SU-DHL-6 (cell line): Measurements from ENCODE around the gene TEX35.

Experiments
- EZH2phosphoT487 ChIP-seq: fragments of 200-600 bp; sonication (generic), shearing (Covaris generic); conservative IDR thresholded peaks from 2 replicates; pipeline ENCODE4 v1.6.1; 2018; ENCODE audit warnings: mild to moderate bottlenecking, antibody characterized with exemption, low read length, moderate library complexity, mixed read lengths
- TF ChIP-seq, protein P1 (sequence below): fragments of 200-600 bp; sonication (generic); IDR thresholded peaks from one replicate; pipeline ENCODE4 v1.5.1; 2017; ENCODE audit warnings: antibody characterized with exemption, mild to moderate bottlenecking, low read length, moderate library complexity; ENCODE audit not compliant: insufficient read depth, poor library complexity, severe bottlenecking

- TF ChIP-seq, protein P1, sequence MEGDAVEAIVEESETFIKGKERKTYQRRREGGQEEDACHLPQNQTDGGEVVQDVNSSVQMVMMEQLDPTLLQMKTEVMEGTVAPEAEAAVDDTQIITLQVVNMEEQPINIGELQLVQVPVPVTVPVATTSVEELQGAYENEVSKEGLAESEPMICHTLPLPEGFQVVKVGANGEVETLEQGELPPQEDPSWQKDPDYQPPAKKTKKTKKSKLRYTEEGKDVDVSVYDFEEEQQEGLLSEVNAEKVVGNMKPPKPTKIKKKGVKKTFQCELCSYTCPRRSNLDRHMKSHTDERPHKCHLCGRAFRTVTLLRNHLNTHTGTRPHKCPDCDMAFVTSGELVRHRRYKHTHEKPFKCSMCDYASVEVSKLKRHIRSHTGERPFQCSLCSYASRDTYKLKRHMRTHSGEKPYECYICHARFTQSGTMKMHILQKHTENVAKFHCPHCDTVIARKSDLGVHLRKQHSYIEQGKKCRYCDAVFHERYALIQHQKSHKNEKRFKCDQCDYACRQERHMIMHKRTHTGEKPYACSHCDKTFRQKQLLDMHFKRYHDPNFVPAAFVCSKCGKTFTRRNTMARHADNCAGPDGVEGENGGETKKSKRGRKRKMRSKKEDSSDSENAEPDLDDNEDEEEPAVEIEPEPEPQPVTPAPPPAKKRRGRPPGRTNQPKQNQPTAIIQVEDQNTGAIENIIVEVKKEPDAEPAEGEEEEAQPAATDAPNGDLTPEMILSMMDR = no peak
- no peak for TF ChIP-seq EZH2phosphoT487
Observed at GRCh38 chr1:178543290-178543607, 30.3 kb downstream of the TEX35 start.
